RKO (cell line): ENCODE data around the gene STK31.
A peak's percentile ranks its signal among the peaks of the same experiment; 100 is the strongest.
"Not testable (repeated sequence)": the region's sequence is repeated elsewhere in the genome, so short reads cannot be mapped to it uniquely, and the experiment has no call there.

Source experiments
- DNase-seq: peaks from one replicate; pipeline ENCODE4 v3.0.0-alpha.2; 2016; ENCODE audit warnings: low spot score

The STK31 gene

GRCh38 chr7:23710000-23710399 lies at the start of gene STK31:
Gene STK31 (plus strand): TSS chr7:23710219. CDS start chr7:23710286, 67 bp downstream.
- no peak for DNase-seq

DNA sequence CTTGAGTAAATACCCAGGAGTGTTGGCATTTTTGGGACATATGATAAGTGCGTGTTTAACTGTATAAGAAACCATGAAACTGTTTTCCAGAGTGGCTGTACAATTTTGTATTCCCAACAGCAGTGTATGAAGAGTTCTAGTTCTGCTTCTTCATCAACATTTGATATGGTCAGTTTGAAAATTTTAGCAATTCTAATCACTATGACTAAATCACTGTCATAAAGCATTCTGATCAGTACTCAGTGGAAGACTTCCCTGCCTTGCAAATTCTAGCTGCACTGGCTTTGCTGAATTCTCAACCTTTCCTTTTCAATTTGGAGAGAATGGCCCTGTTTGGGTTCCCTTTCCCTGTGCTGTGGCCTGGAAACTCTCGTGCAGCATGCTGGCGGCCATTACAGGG lies 48.6 kb upstream of the STK31 start:
- no peak for DNase-seq

GRCh38 chr7:23662124-23662983 lies 47.7 kb upstream of the STK31 start:
- DNase-seq = no peak

GRCh38 chr7:23662984-23663313 lies 47.1 kb upstream of the STK31 start:
- DNase-seq = no peak

DNA sequence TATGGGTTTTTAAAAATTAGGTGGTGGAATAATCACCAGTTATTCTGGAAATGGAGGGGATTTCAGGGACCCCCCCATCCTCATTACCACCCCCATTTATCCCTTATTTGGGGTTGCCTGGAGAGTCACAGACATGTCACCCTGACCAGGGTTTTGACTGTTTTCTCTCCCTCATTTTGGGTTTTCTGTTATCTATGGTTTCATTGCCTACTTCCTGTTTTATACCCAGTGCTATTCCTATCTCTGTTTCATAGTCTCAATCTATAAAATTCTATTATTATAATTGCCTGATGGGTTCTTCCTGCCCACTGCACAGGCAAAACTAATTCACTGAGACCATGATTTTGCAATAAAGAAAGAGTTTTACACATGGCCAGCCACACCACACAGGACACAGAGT lies 45.9 kb upstream of the STK31 start:
- DNase-seq = no peak

GRCh38 chr7:23672033-23672432 lies 38.0 kb upstream of the STK31 start:
- DNase-seq = no peak

GRCh38 chr7:23679898-23680413 lies 30.1 kb upstream of the STK31 start, which contains the start of gene FAM221A:
Gene FAM221A (plus strand): TSS chr7:23680199. CDS start chr7:23680219, 20 bp downstream.
- DNase-seq = peak; percentile 90

DNA sequence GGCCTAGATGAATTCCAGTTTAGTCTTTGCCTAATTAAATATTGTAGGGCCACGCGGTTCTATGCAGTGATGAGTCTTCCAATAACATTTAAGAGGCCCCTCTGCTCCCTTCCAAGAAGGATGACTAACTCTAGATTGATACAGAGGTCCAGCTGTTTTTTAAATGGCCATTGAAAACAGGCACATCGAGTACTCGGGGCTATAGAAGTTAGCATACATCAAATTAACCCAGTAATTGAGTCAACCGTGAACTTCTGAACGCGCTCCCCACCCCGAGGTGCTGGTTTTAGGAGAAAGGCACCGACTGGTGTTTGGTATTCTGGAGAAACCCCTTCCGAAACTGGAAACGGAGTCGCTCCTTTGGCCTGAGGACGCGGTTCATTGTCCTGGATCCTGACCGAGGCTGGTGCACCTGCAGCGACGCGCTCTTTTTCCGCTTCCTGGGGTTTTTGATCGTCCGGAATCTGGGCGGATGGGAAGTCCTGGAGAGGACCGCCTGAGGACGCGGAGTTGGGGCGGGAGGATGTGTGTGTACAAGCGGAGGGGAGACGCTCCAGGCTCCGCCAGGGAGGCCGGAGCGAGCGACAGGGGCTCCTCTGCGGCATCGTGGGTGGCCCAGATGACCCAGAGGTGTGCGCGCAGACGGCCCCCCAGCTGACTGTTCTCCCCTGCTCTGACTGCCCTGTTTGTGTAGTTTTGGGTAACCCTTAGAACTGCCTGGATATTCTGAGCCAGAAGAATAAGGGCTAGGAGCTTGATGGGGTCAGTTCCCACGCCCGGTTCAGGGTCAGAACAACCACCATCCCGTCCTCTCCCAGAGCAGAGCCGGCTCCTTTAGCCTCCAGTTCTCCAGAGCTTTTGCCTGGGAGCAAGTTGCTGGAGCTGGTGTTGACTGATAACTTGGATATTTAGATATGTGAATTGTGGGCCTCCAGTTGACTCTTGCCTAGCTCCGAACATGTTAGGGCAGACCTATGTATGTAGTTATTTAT lies 29.3 kb upstream of the STK31 start:
- DNase-seq = peak; percentile 87

GRCh38 chr7:23684041-23684440 lies 26.0 kb upstream of the STK31 start:
- DNase-seq = not testable (repeated sequence)

GRCh38 chr7:23685731-23686130 lies 24.3 kb upstream of the STK31 start:
- DNase-seq = no peak

GRCh38 chr7:23687011-23687410 lies 23.0 kb upstream of the STK31 start:
- no peak for DNase-seq

GRCh38 chr7:23689165-23689564 lies 20.9 kb upstream of the STK31 start:
- DNase-seq = no peak

- DNase-seq = no peak
Measured at GRCh38 chr7:23691320-23691719, 18.7 kb upstream of the STK31 start.

DNA sequence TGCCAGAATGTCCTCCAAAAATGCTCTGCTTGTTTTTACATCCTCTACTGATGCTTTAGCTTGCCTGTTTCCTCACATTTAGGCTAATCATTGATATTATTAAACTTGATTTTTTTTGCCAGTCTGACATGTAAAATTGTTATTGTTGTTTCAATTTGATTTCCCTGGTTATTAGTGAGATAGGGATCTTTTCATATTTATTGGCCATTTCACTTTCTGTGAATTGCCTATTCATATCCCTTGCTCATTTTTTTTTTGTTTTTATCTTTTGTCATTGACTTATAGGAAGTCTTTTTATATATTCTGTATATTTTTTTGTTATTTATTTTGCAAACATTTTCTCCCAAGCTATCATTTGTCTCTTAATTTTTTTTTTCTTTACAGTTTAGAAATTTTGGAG lies 16.8 kb upstream of the STK31 start:
- DNase-seq = no peak

GRCh38 chr7:23696916-23697441 lies 13.0 kb upstream of the STK31 start:
- DNase-seq = peak; percentile 49

- DNase-seq = no peak
Measured at GRCh38 chr7:23698822-23699221, 11.2 kb upstream of the STK31 start.

DNA sequence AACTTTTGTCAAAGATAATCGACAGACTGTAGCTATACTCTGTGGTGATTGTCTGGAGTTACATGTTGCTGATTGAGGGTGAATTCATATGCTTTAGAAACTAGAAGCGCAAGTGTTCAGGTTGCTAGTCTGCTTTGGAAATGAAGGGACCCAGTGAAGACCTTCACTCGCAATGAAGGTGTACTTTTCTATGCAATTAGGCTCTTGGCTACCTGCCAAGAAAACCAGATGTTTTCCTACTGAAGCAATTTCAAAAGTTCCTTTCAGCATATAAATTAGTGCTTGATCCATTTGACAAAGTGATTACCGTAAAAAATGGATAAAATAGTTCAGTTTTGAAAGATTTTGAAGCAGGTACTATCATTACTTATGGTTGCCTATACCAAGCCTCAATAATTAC lies 10.0 kb upstream of the STK31 start:
- no peak for DNase-seq

DNA sequence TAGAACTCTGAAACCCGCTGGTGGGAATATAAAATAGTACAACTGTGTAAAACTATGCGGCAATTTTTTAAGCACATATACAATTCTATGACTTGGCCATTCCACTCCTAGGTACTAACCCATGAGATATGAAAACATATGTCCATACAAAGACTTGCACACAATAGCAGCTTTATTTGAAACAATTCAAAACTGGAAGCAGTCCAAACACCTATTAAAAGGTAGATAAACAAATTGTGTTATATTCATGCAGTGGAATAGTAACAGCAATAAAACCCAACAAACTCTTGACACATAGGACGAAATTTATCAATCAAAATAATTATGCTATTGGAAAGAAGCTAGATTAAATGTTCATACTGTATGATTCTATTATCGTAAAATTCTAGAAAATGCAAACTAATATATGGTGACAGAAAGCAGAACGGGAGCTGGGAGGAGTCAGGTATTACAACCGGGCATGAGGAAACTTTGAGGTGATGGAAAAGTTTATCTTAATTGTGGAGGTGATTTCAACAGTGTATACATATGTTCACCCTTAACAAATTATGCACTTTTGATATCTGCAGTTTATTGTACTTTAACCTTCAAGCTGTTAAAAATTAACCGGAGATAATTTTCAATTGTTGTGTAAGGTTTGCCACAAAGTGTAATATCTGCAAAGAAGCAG lies 803 bp upstream of the STK31 start:
- DNase-seq = no peak

GRCh38 chr7:23712368-23713284 lies 2.6 kb downstream of the STK31 start:
- DNase-seq = peak; percentile 86

GRCh38 chr7:23713285-23714149 lies 3.5 kb downstream of the STK31 start:
- DNase-seq = peak; percentile 87
